Measurements from ENCODE around the gene STMN3. TPM values are rescaled to one million over a fixed set of nuclear protein-coding genes. Genes with fewer than 3 reads are reported as not detected.

STMN3 gene
- total RNA-seq, 1 experiment from 2014 or later: 138 TPM

DNA sequence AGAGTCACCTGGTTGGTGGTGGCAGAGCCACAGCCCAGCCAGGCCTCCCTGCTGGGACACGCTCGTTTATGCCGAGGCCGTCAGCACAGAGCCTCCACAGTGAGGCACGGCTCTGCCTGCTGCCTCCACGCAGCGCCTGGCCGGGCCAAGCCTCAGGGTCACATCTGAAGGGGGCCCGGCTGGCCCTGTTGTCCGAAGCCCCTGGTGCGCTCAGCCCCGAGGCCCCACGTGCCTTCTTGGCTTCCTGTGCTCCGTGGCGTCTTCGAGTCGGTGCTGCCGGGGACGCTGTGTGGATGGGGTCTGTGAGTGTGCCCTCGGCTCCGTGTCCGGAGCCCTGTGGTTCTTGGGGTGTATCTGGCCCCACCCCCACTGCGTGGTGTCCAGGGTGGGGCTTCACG lies 32.9 kb upstream of the STMN3 start:
- Histone ChIP-seq H4K20me1 (ENCODE audit: insufficient read depth) (no peaks in the 10 kb centered on the region), H2AFZ (ENCODE audit: low read depth, low read length, poor library complexity, severe bottlenecking) (no peak overlapping the region), H3K79me2 (ENCODE audit: insufficient read depth, low read length) (peaks cover 30% of the 10 kb centered on the region), H3K27ac (ENCODE audit: low read depth, low read length) (peak overlapping the region; percentile 100), H3K9me2 (ENCODE audit: insufficient read depth) (no peaks in the 10 kb centered on the region), H3K4me1 (ENCODE audit: control insufficient read depth in 1 of 2, insufficient read depth in 2 of 2, low read length in 2 of 2) (peaks cover 65 to 100% of the 10 kb centered on the region in 2 experiments), H3K27me3 (ENCODE audit: insufficient read depth, low read length) (no peaks in the 10 kb centered on the region), H3K9ac (ENCODE audit: low read length) (peak overlapping the region; percentile 67), H3K4me2 (ENCODE audit: low read length) (peak overlapping the region; percentile 80), H3K36me3 (ENCODE audit: control insufficient read depth in 1 of 2, insufficient read depth in 2 of 2, low read length in 2 of 2) (peaks cover 0 to 10% of the 10 kb centered on the region in 2 experiments; a peak in 1 of 4 replicates), H3K9me3 (ENCODE audit: control insufficient read depth in 1 of 2, insufficient read depth in 1 of 2, low read depth in 1 of 2, low read length in 2 of 2) (no peaks in the 10 kb centered on the region), H3K4me3 (replicated peaks in 1 of 2; ENCODE audit: low read depth in 1 of 2, low read length in 2 of 2) (peak overlapping the region in 1 of 2 experiments; percentile 34; a peak in 1 of 4 replicates)
- no TSS peak for BruUV-seq (replicated peaks)
- ChIA-PET POLR2A (interaction anchor here (1.0 kb wide), 1 partner anchor 28 kb away, joined by 4 read pairs; the partner anchor contains the start of gene RTEL1), CTCF (no interaction called here), RAD21 (ENCODE audit: low non-redundant PET in 1 of 2, low total read pairs in 2 of 2, uncharacterized antibody in 2 of 2, unreplicated experiment in 2 of 2) (interaction anchor here in 1 of 2 experiments (1.1 kb wide), 1 partner anchor 27 kb away, joined by 4 read pairs; no protein-coding TSS in a partner anchor)
- intact Hi-C loops (cut with micrococcal nuclease): no loop called here
- DNase-seq (ENCODE audit: low read depth, low spot score) (no peak), ATAC-seq (no peak)
- no peak for TF ChIP-seq ELF1 (IDR thresholded peaks at IDR 0.05; ENCODE audit: borderline replicate concordance, low read depth)
- TF ChIP-seq SP1 (IDR thresholded peaks at IDR 0.05; ENCODE audit: low read depth): no peak
- no peak for TF ChIP-seq TCF7L2 (IDR thresholded peaks at IDR 0.05; ENCODE audit: borderline replicate concordance, extremely low read depth, insufficient read depth, insufficient read length)
- no peak for TF ChIP-seq EZH2phosphoT487 (IDR thresholded peaks at IDR 0.05; ENCODE audit: borderline replicate concordance)
- TF ChIP-seq ATF3 (IDR thresholded peaks at IDR 0.05): no peak
- no peak for TF ChIP-seq SIN3A (IDR thresholded peaks at IDR 0.05; ENCODE audit: low read depth)
- TF ChIP-seq CEBPB (IDR thresholded peaks at IDR 0.05; ENCODE audit: low read depth): no peak
- TF ChIP-seq ZNF274 (IDR thresholded peaks at IDR 0.05; ENCODE audit: low read depth, low read length): no peak

DNA sequence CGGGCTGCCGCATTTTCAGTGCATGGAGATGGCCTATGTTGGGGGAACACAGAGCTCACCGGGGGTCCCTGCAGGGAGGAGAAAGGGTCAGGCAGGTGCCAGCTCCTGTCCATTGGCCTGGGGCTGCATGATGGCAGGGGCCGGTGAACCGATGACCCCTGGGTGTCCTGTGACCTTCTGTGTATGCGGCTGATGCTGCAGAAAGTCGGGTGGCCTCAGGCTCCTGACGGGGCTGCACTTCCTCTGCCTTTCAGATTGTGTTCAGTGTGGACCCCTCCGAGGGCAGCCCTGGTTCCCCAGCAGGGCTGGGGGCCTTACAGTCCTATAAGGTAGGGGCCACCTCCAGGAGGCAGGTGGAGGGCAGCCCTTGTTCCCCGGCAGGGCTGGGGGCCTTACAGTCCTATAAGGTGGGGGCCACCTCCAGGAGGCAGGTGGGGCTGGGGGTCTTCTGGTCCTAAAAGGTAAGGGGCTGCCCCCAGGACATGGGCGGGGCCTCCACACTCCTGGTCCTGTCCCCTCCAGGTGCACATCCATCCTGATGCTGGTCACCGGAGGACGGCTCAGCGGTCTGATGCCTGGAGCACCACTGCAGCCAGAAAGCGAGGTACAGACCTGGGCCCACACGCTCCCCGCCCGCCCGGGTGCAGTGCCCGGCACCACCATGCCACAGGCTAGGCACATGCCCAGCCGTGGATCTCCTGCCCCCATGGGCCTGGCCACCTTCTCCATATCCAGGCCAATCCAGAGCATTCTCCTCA lies 32.2 kb upstream of the STMN3 start:
- Histone ChIP-seq H4K20me1 (ENCODE audit: insufficient read depth) (no peaks in the 10 kb centered on the region), H3K9ac (ENCODE audit: low read length) (peak overlapping the region; percentile 67), H3K4me1 (ENCODE audit: control insufficient read depth in 1 of 2, insufficient read depth in 2 of 2, low read length in 2 of 2) (peaks cover 59 to 100% of the 10 kb centered on the region in 2 experiments), H3K4me3 (replicated peaks in 1 of 2; ENCODE audit: low read depth in 1 of 2, low read length in 2 of 2) (no peak overlapping the region), H3K9me2 (ENCODE audit: insufficient read depth) (no peaks in the 10 kb centered on the region), H3K27me3 (ENCODE audit: insufficient read depth, low read length) (no peaks in the 10 kb centered on the region), H3K4me2 (ENCODE audit: low read length) (peak overlapping the region; percentile 80), H3K36me3 (ENCODE audit: control insufficient read depth in 1 of 2, insufficient read depth in 2 of 2, low read length in 2 of 2) (peaks cover 0 to 10% of the 10 kb centered on the region in 2 experiments; a peak in 1 of 4 replicates), H3K79me2 (ENCODE audit: insufficient read depth, low read length) (peaks cover 30% of the 10 kb centered on the region), H3K27ac (ENCODE audit: low read depth, low read length) (peak overlapping the region; percentile 100), H3K9me3 (ENCODE audit: control insufficient read depth in 1 of 2, insufficient read depth in 1 of 2, low read depth in 1 of 2, low read length in 2 of 2) (no peaks in the 10 kb centered on the region), H2AFZ (ENCODE audit: low read depth, low read length, poor library complexity, severe bottlenecking) (no peak overlapping the region)
- CTCF ChIA-PET: no interaction called here
- POLR2A ChIA-PET: no interaction called here
- TF ChIP-seq POLR2AphosphoS5 (IDR thresholded peaks at IDR 0.05; ENCODE audit: low read depth, low read length) (0 out of 2 replicates have a peak, but pooled peaks have one; percentile 13), RAD21 (IDR thresholded peaks at IDR 0.05; ENCODE audit: low read depth) (no peak), CBX3 (IDR thresholded peaks at IDR 0.05; ENCODE audit: low read depth) (no peak)
- intact Hi-C loops (cut with micrococcal nuclease): no loop called here
- ATAC-seq: no peak
- RAD21 ChIA-PET (ENCODE audit: low non-redundant PET in 1 of 2, low total read pairs in 2 of 2, uncharacterized antibody in 2 of 2, unreplicated experiment in 2 of 2): no interaction called here
- no peak for DNase-seq (ENCODE audit: low read depth, low spot score)
- no TSS peak for BruUV-seq (replicated peaks)
